Ramos (cell line): ENCODE measurements around the gene CDK5R2.

ENCODE experiments used
- in situ Hi-C: fragments of 300-500 bp; cut with MboI; formaldehyde crosslinking; loops from one replicate; pipeline ENCODE4 v1.14.3; 2022; ENCODE audit warnings: low sequenced_read_pairs; ENCODE audit not compliant: unreplicated experiment

The CDK5R2 gene

DNA sequence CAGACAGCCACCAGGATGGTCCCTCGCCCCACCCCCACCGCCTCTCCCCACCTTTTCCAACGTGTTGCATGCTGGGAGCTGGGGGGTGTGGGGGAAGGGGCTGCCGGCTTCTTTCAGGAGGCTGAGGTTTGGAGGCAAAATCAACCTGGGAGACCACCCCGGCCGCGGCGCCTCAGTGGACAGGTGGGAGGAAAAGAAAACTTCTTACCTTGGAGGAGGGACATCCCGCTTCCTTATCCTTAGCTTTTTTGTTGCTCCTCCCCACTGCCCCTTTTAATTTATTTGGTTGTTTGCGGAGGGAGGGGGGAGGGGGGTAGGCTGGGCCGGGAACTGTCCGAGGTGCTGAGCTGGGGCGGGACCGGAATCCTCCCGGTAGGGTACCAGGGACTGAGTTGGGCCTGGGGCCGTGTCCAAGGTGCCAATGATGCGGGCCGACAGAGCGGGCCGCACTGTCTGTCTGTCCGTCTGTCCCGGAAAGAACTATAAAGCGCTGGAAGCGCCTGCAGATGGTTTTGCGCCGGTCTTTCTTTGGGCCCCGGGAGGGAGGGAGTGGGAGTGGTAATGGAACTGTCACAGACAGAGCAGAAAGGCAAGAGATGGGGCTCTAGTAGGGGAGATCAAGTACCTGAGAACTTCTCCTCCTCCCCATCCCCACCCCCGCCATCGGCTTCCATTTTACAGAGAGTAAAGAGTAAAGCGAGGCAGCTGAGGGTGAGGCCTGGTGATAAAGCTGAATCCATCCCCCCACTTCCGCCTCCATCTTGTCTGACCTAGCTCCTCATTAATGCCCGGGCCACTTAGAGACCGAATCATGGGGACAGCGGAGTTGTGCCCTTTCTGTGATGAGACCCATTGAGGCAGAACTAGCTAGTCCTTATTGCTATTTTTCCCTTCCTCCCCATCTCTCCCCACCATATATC is 2.4 kb downstream of the CDK5R2 start:
- in situ Hi-C loops: no loop called here

DNA sequence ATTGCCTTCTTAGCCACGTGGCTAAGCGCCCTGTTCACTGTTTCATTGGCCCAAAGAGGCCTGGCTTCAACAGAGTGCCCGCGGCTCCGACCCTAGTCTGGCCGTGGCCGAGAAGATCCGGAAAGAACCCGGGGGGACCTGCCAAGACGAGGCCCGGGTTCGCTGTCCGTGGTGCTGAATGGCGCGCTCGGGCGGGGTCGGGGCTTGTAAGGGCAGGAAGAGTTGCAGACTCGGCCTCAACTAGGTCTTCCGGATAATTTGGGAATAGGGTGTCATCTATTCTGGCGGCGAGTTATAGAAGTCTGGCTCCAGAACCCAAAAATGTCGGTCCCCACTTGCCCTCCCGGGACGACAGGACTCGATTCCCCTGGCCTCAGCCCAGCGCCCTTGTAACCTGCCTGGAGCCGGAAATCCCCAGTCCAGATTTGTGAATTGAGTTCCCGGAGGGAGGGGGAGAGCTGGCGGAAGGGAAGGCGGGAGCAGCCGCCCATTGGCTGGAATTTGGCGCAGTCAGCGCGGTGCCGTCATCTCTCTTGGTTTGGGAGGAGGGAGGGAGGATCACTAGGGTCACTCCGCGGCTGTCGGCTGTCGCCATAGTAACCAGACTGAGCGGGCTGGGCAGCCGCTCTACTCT is 3.5 kb downstream of the CDK5R2 start:
- in situ Hi-C loops: no loop called here

DNA sequence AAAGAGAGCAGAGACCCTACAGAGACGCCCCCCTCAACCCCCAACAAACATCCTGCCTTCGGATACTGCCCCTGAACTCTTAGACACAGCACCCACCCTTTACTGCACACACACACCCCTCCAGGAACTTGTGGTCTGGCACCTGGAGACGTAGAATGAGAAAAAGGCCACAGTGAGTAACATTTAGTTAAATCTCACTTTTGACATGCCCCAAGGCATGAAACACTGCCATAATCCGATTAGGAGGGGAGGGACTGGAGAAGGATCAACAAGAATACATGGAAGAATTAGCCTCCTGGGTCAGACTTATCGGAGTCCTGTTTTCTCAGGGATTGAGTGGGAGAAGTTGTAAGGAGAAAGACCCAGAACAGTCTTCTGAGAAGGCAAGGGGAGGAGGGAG is 4.1 kb downstream of the CDK5R2 start:
- in situ Hi-C loops: no loop called here

DNA sequence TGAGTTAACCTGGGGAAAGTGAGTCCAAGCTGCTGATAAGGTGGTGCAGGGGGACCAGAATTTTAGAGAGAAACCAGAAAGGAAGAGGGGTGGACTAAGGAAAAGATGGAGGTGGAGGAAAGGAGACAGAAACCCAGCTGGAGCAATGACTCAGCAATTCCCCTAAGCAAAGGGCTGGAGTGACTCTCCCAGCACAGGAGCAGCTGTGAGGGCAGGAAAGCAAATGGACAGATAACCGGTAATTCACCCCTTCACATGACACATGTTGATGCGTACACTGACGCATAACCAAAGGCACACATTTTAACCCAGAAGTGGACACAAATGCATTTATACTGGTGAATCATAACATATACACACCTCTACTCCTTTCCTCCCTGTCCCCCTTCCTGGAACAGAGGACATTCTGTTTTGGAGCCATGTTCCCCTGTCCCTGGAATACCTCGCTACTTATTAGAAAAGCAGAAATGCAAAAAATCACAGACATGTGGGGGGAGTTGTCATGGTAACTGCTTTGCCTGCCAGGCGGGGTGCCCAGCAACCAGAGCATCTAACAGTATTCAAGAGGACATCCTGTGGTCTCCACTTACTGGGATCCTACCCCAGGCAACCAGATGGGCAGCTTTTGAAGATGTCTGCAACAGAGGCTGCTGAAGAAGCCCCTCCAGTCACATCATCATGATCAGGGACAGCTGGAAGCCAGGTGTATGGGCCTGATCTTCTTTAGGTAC is 4.7 kb downstream of the CDK5R2 start:
- in situ Hi-C loops: no loop called here

DNA sequence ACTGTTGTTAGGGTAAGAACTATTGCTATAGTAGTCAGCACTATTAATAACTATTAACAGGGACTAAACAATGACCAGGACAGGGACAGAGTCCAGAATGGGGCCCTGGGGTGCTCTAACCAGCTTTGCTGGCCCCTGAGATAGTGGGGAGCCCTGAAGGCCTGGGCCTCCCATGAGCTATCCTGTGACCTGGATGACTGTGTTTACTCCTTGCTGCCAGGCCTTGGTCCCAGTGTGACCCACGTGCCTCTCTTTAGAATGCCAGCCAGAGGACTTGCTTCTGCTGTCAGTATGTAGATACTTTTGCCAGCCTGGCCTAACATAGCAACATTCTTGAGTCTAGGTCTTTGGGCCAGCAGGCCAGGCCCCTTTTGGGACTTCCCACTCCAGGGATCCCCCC is 11.4 kb downstream of the CDK5R2 start:
- in situ Hi-C loops: no loop called here

DNA sequence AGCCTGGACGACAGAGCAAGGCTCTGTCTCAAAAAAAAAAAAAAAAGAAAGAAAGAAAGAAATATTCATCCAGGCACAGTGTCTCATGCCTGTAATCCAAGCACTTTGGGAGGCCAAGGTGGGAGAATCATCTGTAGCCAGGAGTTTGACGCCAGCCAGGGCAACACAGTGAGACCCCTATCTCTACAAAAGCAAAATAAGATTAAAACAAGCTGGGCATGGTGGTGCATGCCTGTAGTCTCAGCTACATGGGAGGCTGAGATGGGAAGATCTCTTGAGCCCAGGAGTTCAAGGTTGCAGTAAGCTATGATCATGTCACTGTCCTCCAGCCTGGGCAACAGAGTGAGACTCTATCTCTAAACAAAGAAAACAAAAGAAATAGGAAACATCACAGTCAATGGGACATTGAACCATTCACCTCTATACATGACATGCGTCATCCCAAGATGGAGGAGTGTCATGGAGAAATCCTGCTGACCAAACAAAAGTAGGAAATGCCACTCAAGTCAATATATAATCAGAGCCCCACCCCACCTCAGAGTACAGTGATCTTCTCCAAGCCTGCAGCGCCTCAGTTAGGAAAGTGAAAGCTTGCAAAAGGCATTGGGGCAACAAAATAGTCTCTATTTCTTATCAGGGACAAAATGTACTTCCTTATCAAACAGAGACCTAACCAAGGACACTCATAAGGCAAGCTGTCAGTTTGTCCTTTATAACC is 15.8 kb downstream of the CDK5R2 start:
- in situ Hi-C loops: no loop called here

DNA sequence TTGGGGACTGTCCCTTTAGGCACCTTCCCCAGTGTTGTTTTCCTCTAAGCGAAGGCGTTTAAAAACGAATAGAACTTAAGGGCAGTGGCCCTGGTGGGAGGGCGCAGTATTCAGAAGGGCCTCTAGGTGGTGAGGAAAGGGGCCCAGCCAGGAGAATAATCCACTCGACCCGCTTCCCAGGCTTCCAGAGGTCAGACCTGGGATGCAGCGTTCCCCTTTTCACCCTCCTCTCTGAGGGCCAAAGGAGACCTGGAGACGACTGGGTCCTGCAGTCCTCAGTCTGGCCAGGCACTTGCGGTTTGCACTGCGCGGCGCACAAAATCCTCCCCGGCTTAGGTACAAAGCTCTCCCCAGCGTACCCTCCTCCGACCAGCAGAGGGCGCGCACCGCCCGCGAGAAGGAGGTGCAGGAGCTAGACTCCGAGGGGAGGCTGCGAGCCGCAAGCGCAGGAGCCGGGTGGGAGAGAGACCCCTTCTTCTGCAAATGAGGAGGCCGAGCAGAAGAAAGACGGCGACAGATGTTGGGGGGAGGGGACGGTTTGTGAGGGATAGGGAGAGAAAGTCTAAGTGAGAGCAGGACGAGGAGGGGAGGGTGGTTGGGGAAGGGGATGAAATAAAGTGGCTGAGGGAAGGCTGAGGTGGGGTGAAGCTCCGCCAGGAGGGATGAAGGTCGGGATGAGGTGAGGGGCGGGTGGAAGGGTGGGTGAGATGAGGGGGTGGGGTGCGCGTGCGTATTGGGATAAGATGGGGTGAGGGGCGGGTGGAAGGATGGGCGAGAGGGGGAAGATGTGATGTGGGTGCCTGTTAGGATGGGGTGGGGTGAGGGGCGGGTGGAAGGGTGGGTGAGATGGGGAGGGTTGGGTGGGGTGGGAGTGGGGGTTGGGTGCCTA is 20.6 kb downstream of the CDK5R2 start:
- in situ Hi-C loops: no loop called here

DNA sequence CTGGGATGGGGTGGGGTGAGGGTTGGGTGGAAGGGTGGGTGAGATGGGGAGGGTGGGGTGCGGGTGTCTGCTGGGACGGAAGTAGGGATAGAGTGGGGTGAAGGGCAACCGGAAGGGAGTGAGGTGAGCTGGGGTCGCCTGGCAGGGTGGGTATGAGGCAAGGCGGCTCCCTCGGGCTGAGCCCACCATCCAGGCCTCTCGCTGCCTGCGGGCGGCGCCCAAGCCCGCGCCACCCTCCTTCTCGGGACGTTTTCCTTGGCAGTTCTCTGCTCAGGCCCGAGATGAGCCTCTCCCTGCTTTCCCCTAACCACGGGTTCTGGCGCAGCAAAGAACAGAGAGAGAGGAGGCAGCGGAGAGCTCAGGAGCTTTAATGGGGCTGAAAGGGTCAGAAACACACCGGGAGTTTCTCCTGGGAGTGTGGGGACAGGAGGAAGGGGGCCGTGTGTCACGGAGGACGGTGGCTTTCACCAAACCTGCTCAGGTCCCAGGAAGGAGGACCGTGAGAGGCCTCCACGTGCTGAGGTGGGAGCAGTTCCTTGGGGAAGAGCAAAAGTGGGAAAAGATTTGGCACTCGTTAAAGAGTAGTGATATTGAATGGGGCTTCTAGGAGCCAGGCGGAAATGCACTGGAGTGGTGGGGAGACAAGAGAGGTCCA is 21.4 kb downstream of the CDK5R2 start:
- in situ Hi-C loops: no loop called here

DNA sequence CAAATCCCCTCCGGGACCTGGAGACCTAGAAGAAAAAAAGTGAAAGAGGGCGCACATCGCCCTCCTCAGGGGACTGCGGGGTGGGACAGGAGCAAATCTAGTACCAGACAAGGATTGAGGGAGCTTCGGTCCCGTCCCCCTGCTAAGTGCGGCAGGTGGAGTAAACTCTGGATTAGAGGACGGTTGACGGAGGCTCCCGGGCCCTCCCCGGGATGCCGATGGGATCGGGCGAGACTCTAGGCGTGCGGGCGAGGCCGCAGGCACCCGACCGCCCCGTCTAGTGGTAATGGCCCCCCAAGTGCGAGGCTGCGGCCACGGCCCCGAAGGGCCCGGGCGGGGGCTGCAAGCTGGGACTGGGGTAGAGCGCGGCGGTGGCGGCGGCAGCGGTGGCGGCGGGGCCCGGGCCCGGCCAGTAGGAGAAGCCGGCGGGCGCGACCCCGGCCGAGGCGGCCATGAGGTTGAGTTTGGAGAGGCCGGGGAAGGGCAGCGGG is 22.0 kb downstream of the CDK5R2 start:
- in situ Hi-C loops: no loop called here

DNA sequence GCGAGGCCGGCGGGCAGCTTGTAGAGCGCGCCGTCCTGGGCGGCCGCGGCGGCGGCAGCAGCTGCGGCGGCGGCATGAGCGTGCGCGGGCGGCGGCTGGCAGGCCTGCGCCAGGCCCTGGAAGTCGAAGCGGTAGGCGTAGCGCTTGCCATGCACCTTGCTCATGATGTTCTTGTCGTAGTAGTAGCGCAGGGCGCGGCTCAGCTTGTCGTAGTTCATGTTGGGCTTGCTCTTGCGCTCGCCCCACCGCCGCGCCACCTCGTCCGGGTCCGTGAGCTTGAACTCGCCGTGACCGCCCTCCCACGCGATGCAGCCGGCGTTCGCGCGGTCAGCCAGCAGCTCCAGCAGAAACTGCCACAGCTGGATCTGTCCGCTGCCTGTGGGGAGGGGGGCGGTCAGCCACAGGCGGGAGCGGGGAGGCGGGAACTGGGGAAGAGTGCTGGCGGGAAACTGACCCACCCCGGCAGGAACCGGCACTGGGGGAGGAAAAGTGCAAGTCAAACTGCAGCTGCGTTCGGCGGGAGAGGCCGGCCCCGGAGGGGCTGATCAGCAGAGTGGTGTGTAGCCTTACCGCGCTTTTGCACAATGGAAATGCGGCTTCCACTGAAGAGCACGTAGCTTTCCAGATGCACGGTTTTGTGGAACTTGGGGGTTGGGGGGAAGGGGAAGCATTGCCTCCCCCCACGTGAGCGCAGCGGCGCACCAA is 22.6 kb downstream of the CDK5R2 start:
- in situ Hi-C loops: no loop called here

DNA sequence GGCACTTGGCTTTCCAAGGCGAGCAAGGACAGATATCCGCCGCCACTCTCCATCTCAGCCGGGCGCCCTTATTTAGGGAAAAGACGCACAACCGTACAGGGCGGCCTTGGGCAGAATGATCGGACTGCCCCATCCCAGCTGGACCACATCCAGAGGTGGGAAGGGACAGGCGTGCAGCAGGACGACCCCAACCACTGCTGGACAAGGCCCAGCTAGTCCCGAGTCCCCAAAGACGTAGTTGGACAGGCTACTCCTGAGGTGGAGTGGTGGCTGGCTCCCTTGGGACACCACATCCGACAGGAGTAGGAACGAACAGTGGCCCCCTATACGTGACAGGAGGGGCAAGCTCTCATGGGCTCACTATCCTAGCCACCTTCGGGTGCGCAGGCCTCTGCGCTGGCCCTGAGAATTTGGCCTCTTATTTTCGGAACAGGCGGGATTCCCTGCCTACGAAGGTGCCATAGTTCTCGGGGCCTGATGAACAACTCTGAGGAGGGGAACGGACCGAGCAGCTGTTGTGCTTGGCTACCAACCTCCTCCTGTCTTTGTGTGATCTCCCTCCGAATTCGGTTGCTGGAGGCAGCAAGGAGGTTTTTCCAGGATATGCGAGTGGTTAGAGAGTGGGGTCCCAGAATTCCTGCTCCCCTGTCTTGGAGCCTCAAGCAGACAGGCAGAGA is 23.3 kb downstream of the CDK5R2 start:
- in situ Hi-C loops: no loop called here

DNA sequence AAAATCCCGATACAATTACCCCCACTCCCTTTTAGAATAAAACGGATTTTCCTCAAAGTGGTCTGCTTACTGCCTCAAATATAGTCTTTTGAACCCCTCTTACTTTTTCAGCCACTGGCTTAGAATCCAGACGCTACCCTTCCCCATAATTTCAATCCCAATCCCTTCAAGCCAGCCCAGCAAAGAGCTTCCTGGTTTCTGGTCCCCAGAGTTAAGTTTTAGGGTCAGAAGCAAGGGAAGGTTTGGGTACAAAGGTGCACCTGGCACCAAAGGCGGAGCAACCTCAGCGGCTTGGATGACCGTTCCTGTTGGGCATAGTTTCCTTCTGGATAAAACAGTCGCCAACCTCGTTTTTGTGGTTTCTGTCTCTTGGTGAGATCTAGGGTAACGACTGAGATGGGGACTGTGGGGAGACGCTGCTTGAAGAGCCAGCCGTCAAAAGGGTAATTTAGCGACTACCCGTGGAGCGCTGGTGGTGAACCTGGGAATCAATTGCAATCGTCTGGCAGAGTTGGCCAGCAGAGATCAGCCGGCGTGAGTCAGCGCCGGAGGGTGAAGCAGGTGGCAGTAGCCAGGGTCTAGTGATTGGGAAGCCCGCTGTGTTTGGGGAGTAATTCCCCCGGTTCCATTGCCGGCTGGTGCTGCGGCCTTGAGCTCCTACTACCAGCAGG is 23.9 kb downstream of the CDK5R2 start:
- in situ Hi-C loops: no loop called here

DNA sequence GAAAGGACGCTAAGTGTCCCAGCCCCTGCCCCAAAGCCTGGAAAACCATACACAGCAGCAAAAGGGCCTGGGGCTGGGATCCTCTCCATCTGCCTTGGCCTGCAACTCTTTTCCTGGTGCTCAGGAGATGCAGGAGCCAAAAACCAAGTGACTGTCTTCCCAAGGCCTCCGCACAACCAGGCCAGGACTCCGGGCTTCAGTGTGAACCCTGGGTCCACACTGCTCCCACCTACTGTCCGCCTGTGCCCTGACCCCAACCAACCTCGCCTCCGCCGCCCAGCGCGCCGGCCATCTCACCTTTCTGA is 24.4 kb downstream of the CDK5R2 start:
- in situ Hi-C loops: no loop called here

DNA sequence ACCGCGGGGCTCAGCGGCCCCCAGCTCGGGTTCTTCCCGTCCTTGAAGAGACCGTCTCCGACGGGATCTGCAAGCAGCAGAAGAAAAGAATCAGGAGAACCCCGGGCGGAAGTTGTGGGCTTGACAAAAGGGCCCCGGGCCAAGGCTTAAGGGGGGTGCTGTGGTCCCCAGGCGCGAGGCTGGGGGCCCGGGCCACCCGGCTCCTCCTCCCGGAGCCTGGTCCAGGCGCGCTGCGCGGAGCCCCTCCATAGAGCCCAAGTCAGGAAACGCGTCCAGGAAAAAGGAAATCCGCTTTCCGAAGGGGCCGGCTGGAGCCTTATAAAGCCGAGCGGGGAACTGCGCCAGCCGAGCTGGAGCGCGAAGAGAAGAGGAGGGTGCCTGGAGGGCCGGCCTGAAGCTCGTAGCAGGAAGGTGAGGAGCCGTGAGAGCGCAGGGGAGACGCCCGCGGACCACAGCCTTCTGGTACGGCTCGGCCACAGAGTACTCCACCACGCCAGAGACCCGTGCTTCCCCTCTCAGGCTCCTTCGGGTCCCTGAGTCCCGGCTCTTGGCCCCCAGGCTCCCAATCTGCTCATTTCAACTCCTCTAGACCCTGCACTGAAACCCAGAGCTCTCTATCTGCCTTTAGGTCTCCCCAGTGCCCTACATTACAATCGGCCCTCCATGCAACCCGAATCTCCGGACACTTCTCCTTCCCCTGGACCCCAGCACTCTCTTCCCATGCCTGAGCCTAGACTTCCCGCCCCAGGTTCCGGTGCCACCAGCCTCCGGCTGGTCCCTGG is 25.0 kb downstream of the CDK5R2 start:
- in situ Hi-C loops: no loop called here

DNA sequence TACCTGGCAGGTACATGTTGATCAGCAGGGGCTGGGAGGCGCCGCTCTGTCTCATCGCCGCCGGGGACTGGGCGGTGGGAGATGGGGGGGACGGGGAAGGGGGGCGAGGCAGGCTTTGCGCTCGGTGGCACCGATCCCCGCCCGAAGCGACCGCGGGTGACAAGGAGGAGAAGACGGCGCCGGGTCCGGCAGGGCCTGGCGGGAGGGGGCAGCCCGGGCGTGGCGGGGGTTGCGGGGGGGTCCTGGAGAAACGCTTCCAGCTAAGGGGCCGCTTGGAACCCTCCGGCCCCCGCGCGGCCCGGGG is 25.5 kb downstream of the CDK5R2 start, which contains the start of gene FEV:
TSS of gene FEV (minus strand) at position 164 of the 304 bp plus-strand sequence. CDS start at position 55, 109 bp downstream.
- in situ Hi-C loops: no loop called here

DNA sequence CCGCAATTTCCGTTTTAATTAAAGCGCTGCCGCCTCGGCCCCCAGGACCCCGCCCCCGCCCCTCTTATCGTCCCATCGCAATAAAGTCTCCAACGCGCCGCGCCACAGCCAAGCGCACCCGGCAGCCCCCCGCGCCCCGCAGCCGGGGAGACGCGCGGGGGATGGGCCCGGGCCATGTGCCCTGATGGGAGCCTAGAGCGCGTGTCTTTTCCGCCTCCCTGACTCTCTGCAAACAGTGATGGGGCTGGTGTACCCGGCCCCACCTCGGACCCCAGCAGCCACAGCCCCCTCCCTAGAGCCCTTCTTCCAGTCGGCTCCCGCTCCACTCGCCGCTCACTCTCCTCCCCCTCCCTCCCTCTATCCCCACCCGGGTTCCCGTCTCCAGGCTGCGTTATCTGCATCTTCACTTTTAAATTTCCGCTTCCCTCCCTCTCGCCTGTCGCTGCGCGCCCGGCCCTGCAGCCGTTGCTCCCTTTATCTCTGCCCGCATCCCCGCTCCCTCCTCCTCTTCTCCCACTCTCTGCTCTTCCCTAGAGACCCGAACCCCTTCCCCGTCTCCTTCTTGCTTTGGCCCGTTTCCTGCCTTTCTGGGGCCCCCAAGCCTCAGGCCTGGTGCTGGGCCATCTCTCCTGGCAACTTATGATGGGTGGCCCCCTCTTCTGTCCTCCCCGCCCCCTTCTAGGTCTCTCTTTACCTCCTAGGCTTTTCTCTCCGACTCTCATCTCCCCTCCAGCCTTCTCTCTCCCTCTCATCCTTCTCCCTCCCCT is 26.0 kb downstream of the CDK5R2 start:
- in situ Hi-C loops: no loop called here
